OCI-LY7 (cell line): ENCODE data around the gene AP1S1. TPM values are rescaled to one million over a fixed set of nuclear protein-coding genes. Genes with fewer than 3 reads are reported as not detected.
"Not testable (repeated sequence)": the region's sequence is repeated elsewhere in the genome, so short reads cannot be mapped to it uniquely, and the experiment has no call there.

Experiments used
- BruUV-seq: library from RNA; stranded (reverse); fragments of 400-500 nt; replicated peaks from 2 replicates; lab custom pipeline; 2021; lab: Mats Ljungman, UMichigan
- CTCF ChIA-PET: fragments of 300-600 bp; sonication (Branson Sonifier 250); formaldehyde crosslinking; loops from one replicate; lab custom pipeline; 2022; ENCODE audit warnings: antibody characterized with exemption; ENCODE audit not compliant: unreplicated experiment; lab: Charles Lee
- POLR2A ChIA-PET: fragments of 300-600 bp; sonication (Branson Sonifier 250); formaldehyde crosslinking; loops from one replicate; lab custom pipeline; 2022; ENCODE audit warnings: antibody characterized with exemption; lab: Charles Lee
- DNase-seq: peaks from one replicate; pipeline ENCODE4 v3.0.0-alpha.2; 2015; ENCODE audit warnings: low spot score
- H2AFZ ChIP-seq: fragments of 200-600 bp; sonication (generic), shearing (Covaris generic); 2 replicates; pipeline ENCODE4 v1.6.1; 2014; ENCODE audit warnings: mild to moderate bottlenecking, antibody characterized with exemption, low read length, moderate library complexity
- H3K27ac ChIP-seq: fragments of 200-600 bp; sonication (generic); 2 replicates; pipeline ENCODE4 v1.5.1; 2014; ENCODE audit warnings: mixed run types, low read depth, mild to moderate bottlenecking, moderate library complexity, low read length, inconsistent platforms; ENCODE audit not compliant: poor library complexity, severe bottlenecking
- H3K36me3 ChIP-seq: fragments of 200-600 bp; sonication (generic); 2 replicates; pipeline ENCODE4 v1.6.1; 2014; ENCODE audit warnings: mild to moderate bottlenecking, antibody characterized with exemption, low read length, moderate library complexity, mixed read lengths; ENCODE audit not compliant: insufficient read depth
- H3K4me1 ChIP-seq: fragments of 200-600 bp; sonication (generic); 2 replicates; pipeline ENCODE4 v1.5.1; 2014; ENCODE audit warnings: mild to moderate bottlenecking, low read length; ENCODE audit not compliant: insufficient read depth, poor library complexity, severe bottlenecking
- H3K4me2 ChIP-seq: fragments of 200-600 bp; sonication (generic); 2 replicates; pipeline ENCODE4 v1.6.1; 2014; ENCODE audit warnings: mild to moderate bottlenecking, low read length
- H3K4me3 ChIP-seq: fragments of 200-600 bp; sonication (generic); 2 replicates; pipeline ENCODE4 v1.5.1; 2014; ENCODE audit warnings: mild to moderate bottlenecking, low read depth, low read length; ENCODE audit not compliant: poor library complexity, severe bottlenecking
- H3K79me2 ChIP-seq: fragments of 200-600 bp; sonication (generic); 2 replicates; pipeline ENCODE4 v1.6.1; 2016; ENCODE audit warnings: low read depth, mild to moderate bottlenecking, low read length, moderate library complexity, mixed read lengths; ENCODE audit not compliant: insufficient read depth
- H3K9me2 ChIP-seq: fragments of 200-600 bp; sonication (generic); 2 replicates; pipeline ENCODE4 v1.6.1; 2016; ENCODE audit warnings: mild to moderate bottlenecking, low read length, mixed read lengths; ENCODE audit not compliant: insufficient read depth
- H3K9me3 ChIP-seq: fragments of 200-600 bp; sonication (generic); 2 replicates; pipeline ENCODE4 v1.6.1; 2014; ENCODE audit warnings: mild to moderate bottlenecking, mixed run types, low read length, mixed read lengths
- H4K20me1 ChIP-seq: fragments of 200-600 bp; sonication (generic); 2 replicates; pipeline ENCODE4 v1.6.1; 2014; ENCODE audit warnings: mild to moderate bottlenecking, antibody characterized with exemption, low read length, moderate library complexity, mixed read lengths; ENCODE audit not compliant: insufficient read depth
- CTCF ChIP-seq: fragments of 200-600 bp; sonication (generic); conservative IDR thresholded peaks from 2 replicates; pipeline ENCODE4 v1.5.1; 2014; ENCODE audit warnings: mild to moderate bottlenecking, antibody characterized with exemption, low read length, moderate library complexity, mixed read lengths
- EZH2phosphoT487 ChIP-seq: fragments of 200-600 bp; sonication (generic); IDR thresholded peaks from 2 replicates; pipeline ENCODE4 v1.6.1; 2018; ENCODE audit warnings: low read depth, borderline replicate concordance, mild to moderate bottlenecking, mixed run types, antibody characterized with exemption, low read length, moderate library complexity, mixed read lengths
- intact Hi-C: fragments of 100-400 bp; cut with micrococcal nuclease; formaldehyde crosslinking; loops from one replicate; pipeline ENCODE4 v1.10.0; 2022; ENCODE audit not compliant: unreplicated experiment
- total RNA-seq, 2 experiments: library from RNA; depleted of rRNA in 1 of 2; stranded (reverse); fragments of >200 nt in 1 of 2; shearing (Covaris generic) in 1 of 2; gene quantifications; 2 replicates each; pipeline ENCODE4 v1.2.3, GENCODE V29; 2014 to 2022

The AP1S1 gene
- total RNA-seq, 2 experiments from 2014 or later, result 57.9 to 67.3 TPM

- Histone ChIP-seq H2AFZ (no peak overlapping the region), H3K36me3 (no peaks in the 10 kb centered on the region), H3K4me2 (no peak overlapping the region), H3K9me3 (no peaks in the 10 kb centered on the region), H3K4me3 (no peak overlapping the region), H3K4me1 (peaks cover 23% of the 10 kb centered on the region), H4K20me1 (no peaks in the 10 kb centered on the region), H3K79me2 (no peaks in the 10 kb centered on the region), H3K27ac (no peak overlapping the region), H3K9me2 (no peaks in the 10 kb centered on the region)
- BruUV-seq, result no TSS peak
- no peak for DNase-seq
- intact Hi-C loops, result no loop called here
- ChIA-PET POLR2A (interaction anchor here (0.6 kb wide), 1 partner anchor 1915 kb away, joined by 5 read pairs; no protein-coding TSS in a partner anchor), CTCF (no interaction called here)
- TF ChIP-seq CTCF (no peak), EZH2phosphoT487 (no peak)
Measured at GRCh38 chr7:101128040-101128834, 26.0 kb upstream of the AP1S1 start.

- Histone ChIP-seq H3K9me2 (no peaks in the 10 kb centered on the region), H3K4me2 (no peak overlapping the region), H3K4me3 (no peak overlapping the region), H3K4me1 (peaks cover 23% of the 10 kb centered on the region), H4K20me1 (no peaks in the 10 kb centered on the region), H2AFZ (no peak overlapping the region), H3K9me3 (no peaks in the 10 kb centered on the region), H3K27ac (no peak overlapping the region), H3K79me2 (no peaks in the 10 kb centered on the region), H3K36me3 (no peaks in the 10 kb centered on the region)
- no peak for DNase-seq
- ChIA-PET POLR2A (interaction anchor here (0.7 kb wide), 1 partner anchor 927 kb away, joined by 3 read pairs; no protein-coding TSS in a partner anchor), CTCF (no interaction called here)
- BruUV-seq, result no TSS peak
- intact Hi-C loops, result no loop called here
- TF ChIP-seq EZH2phosphoT487, result no peak
- TF ChIP-seq CTCF, result no peak
Measured at GRCh38 chr7:101129603-101130117, 24.6 kb upstream of the AP1S1 start.

GRCh38 chr7:101132626-101133600 lies 21.4 kb upstream of the AP1S1 start:
- intact Hi-C loops, H3K4me1 ChIP-seq, H3K36me3 ChIP-seq, H3K4me2 ChIP-seq, H4K20me1 ChIP-seq, H2AFZ ChIP-seq, H3K4me3 ChIP-seq, DNase-seq, H3K27ac ChIP-seq, BruUV-seq, H3K9me3 ChIP-seq, H3K79me2 ChIP-seq, CTCF ChIA-PET, H3K9me2 ChIP-seq: not testable (repeated sequence)
- POLR2A ChIA-PET, result interaction anchor here (0.6 kb wide), 1 partner anchor 281 kb away, joined by 4 read pairs; no protein-coding TSS in a partner anchor
